Activated naive CD8-positive, alpha-beta T cell treated with anti-CD3 and anti-CD28 coated beads for 36 hours (primary cell): Measurements from ENCODE around the gene LENEP. TPM values are rescaled to one million over a fixed set of nuclear protein-coding genes. Genes with fewer than 3 reads are reported as not detected.

Experiments used
- DNase-seq: peaks from one replicate; pipeline ENCODE4 v3.0.0; 2021
- H3K27ac Mint-ChIP-seq: one replicate; pipeline ENCODE4 v1.8.0; 2022; ENCODE audit warnings: mild to moderate bottlenecking, moderate library complexity, mixed read lengths
- H3K27me3 Mint-ChIP-seq: one replicate; pipeline ENCODE4 v1.8.0; 2022; ENCODE audit warnings: mild to moderate bottlenecking, mixed read lengths
- H3K36me3 Mint-ChIP-seq: one replicate; pipeline ENCODE4 v1.8.0; 2021; ENCODE audit warnings: mild to moderate bottlenecking, mixed read lengths
- H3K4me1 Mint-ChIP-seq: one replicate; pipeline ENCODE4 v1.8.0; 2021; ENCODE audit warnings: mixed read lengths
- H3K4me3 Mint-ChIP-seq: one replicate; pipeline ENCODE4 v1.8.0; 2022; ENCODE audit warnings: mild to moderate bottlenecking, moderate library complexity, mixed read lengths
- H3K9me3 Mint-ChIP-seq: one replicate; pipeline ENCODE4 v1.8.0; 2022; ENCODE audit warnings: mixed read lengths
- total RNA-seq, 2 experiments: library from RNA; stranded (reverse); gene quantifications; one replicate each; pipeline ENCODE4 v1.2.3, GENCODE V29; 2021

The LENEP gene
- total RNA-seq, result under 1 TPM in 1 of 2 experiments, not detected in 1; 0.66 TPM

- Mint-ChIP-seq H3K27ac (no peak within 1 kb of the TSS), H3K36me3 (peaks cover 9% of the 10 kb centered on the region), H3K27me3 (peaks cover 20% of the 10 kb centered on the region), H3K4me1 (peaks cover 33% of the 10 kb centered on the region), H3K4me3 (no peak within 1 kb of the TSS), H3K9me3 (no peaks in the 10 kb centered on the region)
- DNase-seq, result no peak
Observed at GRCh38 chr1:154993572-154994268, at the start of gene LENEP. LENEP (plus strand) TSS chr1:154993586; CDS start chr1:154993608, 22 bp downstream.

- DNase-seq, result no peak
- Mint-ChIP-seq H3K27me3 (no peaks in the 10 kb centered on the region), H3K27ac (peak overlapping the region; percentile 90), H3K4me3 (no peak overlapping the region), H3K36me3 (no peaks in the 10 kb centered on the region), H3K9me3 (no peaks in the 10 kb centered on the region), H3K4me1 (peaks cover 52% of the 10 kb centered on the region)
Observed at GRCh38 chr1:154943649-154944400, 49.6 kb upstream of the LENEP start.

- Mint-ChIP-seq H3K4me3 (no peak overlapping the region), H3K27me3 (no peaks in the 10 kb centered on the region), H3K4me1 (peaks cover 50% of the 10 kb centered on the region), H3K27ac (no peak overlapping the region), H3K36me3 (no peaks in the 10 kb centered on the region), H3K9me3 (no peaks in the 10 kb centered on the region)
- no peak for DNase-seq
Observed at GRCh38 chr1:154944401-154945159, 48.8 kb upstream of the LENEP start.

- DNase-seq, result no peak
- no peaks in the 10 kb centered on the region for H3K27me3 Mint-ChIP-seq
- H3K4me3 Mint-ChIP-seq, result no peak overlapping the region
- no peak overlapping the region for H3K27ac Mint-ChIP-seq
- H3K9me3 Mint-ChIP-seq, result no peaks in the 10 kb centered on the region
- H3K36me3 Mint-ChIP-seq, result no peaks in the 10 kb centered on the region
- peaks cover 44% of the 10 kb centered on the region for H3K4me1 Mint-ChIP-seq
Observed at GRCh38 chr1:154945160-154945961, 48.0 kb upstream of the LENEP start.

- Mint-ChIP-seq H3K4me1 (peaks cover 44% of the 10 kb centered on the region), H3K4me3 (no peak overlapping the region), H3K36me3 (no peaks in the 10 kb centered on the region), H3K27me3 (no peaks in the 10 kb centered on the region), H3K9me3 (no peaks in the 10 kb centered on the region), H3K27ac (peak overlapping the region; percentile 0)
- DNase-seq, result no peak
Observed at GRCh38 chr1:154945962-154946850, 47.2 kb upstream of the LENEP start.

GRCh38 chr1:154948079-154948478, 45.3 kb upstream of the LENEP start:
- Mint-ChIP-seq H3K4me3 (no peak overlapping the region), H3K9me3 (no peaks in the 10 kb centered on the region), H3K4me1 (peaks cover 44% of the 10 kb centered on the region), H3K36me3 (peaks cover 2% of the 10 kb centered on the region), H3K27ac (peak overlapping the region; percentile 35), H3K27me3 (no peaks in the 10 kb centered on the region)
- DNase-seq, result no peak

GRCh38 chr1:154951901-154952657, 41.3 kb upstream of the LENEP start:
- Mint-ChIP-seq H3K27me3 (no peaks in the 10 kb centered on the region), H3K36me3 (peaks cover 2% of the 10 kb centered on the region), H3K9me3 (no peaks in the 10 kb centered on the region), H3K4me1 (peaks cover 69% of the 10 kb centered on the region), H3K27ac (peak overlapping the region; percentile 94), H3K4me3 (peak overlapping the region; percentile 75)
- DNase-seq, result peak; percentile 62

- H3K27ac Mint-ChIP-seq, result peak overlapping the region; percentile 94
- no peaks in the 10 kb centered on the region for H3K9me3 Mint-ChIP-seq
- peak overlapping the region; percentile 75 for H3K4me3 Mint-ChIP-seq
- H3K4me1 Mint-ChIP-seq, result peaks cover 72% of the 10 kb centered on the region
- DNase-seq, result no peak
- peaks cover 2% of the 10 kb centered on the region for H3K36me3 Mint-ChIP-seq
- no peaks in the 10 kb centered on the region for H3K27me3 Mint-ChIP-seq
Observed at GRCh38 chr1:154952664-154953063, 40.7 kb upstream of the LENEP start.

- Mint-ChIP-seq H3K9me3 (no peaks in the 10 kb centered on the region), H3K27ac (peak overlapping the region; percentile 94), H3K27me3 (no peaks in the 10 kb centered on the region), H3K36me3 (peaks cover 2% of the 10 kb centered on the region), H3K4me3 (peak overlapping the region; percentile 9), H3K4me1 (peaks cover 74% of the 10 kb centered on the region)
- no peak for DNase-seq
Observed at GRCh38 chr1:154953611-154954038, 39.8 kb upstream of the LENEP start.

- Mint-ChIP-seq H3K27ac (peak overlapping the region; percentile 94), H3K9me3 (no peaks in the 10 kb centered on the region), H3K4me1 (peaks cover 70% of the 10 kb centered on the region), H3K36me3 (peaks cover 2% of the 10 kb centered on the region), H3K27me3 (no peaks in the 10 kb centered on the region), H3K4me3 (peak overlapping the region; percentile 89)
- DNase-seq, result no peak
Observed at GRCh38 chr1:154954541-154954940, 38.8 kb upstream of the LENEP start.

GRCh38 chr1:154955039-154955717, 38.2 kb upstream of the LENEP start:
- H3K27me3 Mint-ChIP-seq, result no peaks in the 10 kb centered on the region
- H3K27ac Mint-ChIP-seq, result peak overlapping the region; percentile 94
- H3K36me3 Mint-ChIP-seq, result peaks cover 5% of the 10 kb centered on the region
- H3K4me1 Mint-ChIP-seq, result peaks cover 70% of the 10 kb centered on the region
- H3K4me3 Mint-ChIP-seq, result peak overlapping the region; percentile 89
- H3K9me3 Mint-ChIP-seq, result no peaks in the 10 kb centered on the region
- peak; percentile 83 for DNase-seq

GRCh38 chr1:154955718-154956543, 37.5 kb upstream of the LENEP start, which contains the start of gene PBXIP1:
PBXIP1 (minus strand) TSS chr1:154956099; CDS start chr1:154953721, 2,378 bp downstream.
- peak; percentile 79 for DNase-seq
- peaks cover 5% of the 10 kb centered on the region for H3K36me3 Mint-ChIP-seq

More at GRCh38 chr1:154955718-154956543, 37.5 kb upstream of the LENEP start, which contains the start of gene PBXIP1:
- Mint-ChIP-seq H3K4me1 (peaks cover 71% of the 10 kb centered on the region), H3K4me3 (peak within 1 kb of the TSS; percentile 89), H3K9me3 (no peaks in the 10 kb centered on the region), H3K27me3 (no peaks in the 10 kb centered on the region), H3K27ac (peak within 1 kb of the TSS; percentile 94)
